Stimulated activated CD4-positive, alpha-beta T cell treated with anti-CD3 and anti-CD28 coated beads, Interleukin-2, amount 100 ng/mL, for 48 hours (primary cell): ENCODE data around the gene SRCAP.

Experiments used
- DNase-seq, 2 donors: peaks; one replicate each; pipeline ENCODE4 v3.0.0-alpha.2; 2020

Gene SRCAP

DNA sequence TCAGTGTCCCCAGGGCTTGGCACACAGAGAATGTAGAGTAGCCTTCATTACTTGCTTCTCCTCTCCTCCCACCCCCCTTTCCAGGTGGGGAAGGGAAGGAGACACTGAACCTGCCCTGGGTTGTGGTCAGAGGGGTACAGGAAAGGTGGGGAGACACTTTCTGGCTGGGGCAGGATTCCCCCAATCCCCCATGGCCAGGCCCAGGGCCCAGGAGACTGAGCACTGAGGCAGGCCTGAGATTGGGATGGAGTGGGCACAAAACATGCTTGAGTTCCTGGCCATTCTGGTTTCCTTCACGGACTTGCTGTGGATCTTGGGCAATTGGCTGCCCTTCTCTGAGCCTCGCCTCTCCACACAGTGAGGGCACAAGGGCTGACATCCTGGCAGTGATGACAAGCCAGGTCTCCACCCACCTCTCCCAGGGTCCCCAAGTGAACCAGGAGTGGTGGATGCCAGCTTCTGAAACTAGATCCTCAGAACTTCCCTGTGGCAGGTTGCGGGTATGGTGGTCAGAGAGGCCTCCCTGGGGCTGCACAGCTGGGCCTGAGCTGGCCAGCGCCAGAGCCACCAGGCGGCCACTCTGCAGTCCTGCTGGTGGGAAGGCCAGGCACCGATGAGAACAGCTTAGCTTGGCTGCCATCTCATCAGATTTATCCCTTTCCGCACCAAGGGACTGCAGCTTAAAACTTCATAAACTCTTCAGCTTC lies 78.8 kb downstream of the SRCAP start:
- no peak for DNase-seq

DNA sequence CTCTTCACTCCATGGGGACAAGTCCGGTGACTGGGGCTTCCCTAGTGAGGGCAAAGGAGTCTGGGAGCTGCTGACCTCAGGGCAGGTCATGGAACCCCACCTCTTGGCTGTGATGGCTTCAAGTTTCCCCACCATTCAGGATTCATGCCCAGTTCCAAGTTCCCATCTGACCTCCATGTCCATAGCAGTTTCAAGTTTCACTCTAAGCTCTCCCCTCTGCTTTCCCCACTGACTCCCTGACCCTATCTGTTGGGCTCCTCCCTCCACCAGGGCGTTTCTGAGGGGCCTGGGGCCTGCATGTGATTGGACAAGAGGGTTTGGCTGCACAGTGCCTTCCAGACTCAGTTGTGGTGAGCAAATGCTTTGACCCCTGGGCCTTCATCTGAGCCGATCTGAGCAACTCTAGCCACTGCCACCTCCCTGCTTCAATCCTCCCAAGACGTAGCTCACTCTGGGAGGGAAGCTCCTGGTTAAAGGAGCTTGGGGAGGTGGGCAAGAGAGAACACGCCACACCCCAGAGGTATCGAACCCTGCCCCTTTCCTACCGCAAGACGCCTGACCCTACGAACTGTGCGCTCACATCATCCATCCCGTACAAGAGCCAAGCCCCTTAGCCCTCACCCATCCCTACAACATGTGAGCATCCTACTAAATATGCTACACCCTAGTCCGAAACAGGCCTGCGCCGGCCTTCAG lies 79.7 kb downstream of the SRCAP start:
- no peak for DNase-seq

DNA sequence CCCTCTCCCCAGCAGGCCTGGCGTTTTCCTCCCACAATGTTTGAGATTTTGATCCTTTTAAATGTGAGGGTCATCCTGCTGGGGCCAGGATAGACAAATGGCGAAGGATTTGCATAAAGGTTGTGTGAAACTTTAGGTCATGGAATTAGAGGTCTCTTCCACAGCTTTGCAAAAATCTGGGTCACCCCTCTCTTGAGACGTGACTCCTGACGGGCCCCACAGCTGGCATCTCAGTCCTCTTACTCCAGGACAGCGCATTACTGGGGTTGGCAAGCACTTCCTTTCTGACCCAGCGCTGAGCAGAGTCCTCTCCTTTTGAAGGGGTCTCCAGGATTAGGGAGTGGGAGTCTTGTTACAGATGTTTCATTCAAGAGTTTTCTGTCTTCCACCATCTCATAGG lies 80.6 kb downstream of the SRCAP start:
- no peak for DNase-seq

DNA sequence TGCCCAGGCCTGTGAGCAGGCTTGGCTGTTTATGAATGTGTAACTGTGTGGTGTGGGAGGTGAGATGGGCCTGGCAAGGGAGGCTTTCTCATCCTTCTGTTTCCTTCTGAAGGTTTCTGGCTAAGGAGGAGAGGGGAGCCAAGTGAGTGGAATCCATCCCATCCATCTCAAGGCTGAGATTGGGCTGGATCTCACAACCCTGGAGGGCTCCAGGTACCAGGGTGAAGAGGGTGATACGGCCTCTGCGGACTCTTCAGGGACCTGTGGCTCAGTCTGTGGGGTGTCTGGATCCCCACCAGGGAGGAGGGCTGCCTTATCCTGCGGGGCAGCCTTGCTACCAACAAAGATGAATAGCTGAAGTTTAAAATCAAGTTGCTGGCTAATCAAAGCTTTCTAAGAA lies 81.0 kb downstream of the SRCAP start:
- DNase-seq: no peak

DNA sequence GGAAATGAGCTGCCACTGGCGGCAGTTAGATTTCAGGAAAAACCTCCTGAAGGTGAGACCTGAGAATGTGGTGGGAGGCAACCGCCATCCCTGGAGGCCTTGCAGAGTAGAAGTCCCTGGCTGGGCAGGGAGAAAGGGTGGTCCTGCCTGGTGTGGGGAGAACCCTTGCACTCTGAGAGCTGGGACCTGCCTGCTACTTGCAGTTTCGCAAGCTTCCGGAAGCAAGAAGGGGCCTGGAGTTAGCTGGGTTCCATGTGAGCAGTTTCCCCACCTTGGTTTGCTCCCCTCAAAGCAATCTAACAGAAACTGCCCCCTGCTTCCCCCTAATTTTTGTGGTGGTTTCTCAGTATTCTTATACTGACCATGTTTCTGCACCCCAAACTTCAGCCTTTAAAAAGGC lies 81.6 kb downstream of the SRCAP start:
- no peak for DNase-seq

DNA sequence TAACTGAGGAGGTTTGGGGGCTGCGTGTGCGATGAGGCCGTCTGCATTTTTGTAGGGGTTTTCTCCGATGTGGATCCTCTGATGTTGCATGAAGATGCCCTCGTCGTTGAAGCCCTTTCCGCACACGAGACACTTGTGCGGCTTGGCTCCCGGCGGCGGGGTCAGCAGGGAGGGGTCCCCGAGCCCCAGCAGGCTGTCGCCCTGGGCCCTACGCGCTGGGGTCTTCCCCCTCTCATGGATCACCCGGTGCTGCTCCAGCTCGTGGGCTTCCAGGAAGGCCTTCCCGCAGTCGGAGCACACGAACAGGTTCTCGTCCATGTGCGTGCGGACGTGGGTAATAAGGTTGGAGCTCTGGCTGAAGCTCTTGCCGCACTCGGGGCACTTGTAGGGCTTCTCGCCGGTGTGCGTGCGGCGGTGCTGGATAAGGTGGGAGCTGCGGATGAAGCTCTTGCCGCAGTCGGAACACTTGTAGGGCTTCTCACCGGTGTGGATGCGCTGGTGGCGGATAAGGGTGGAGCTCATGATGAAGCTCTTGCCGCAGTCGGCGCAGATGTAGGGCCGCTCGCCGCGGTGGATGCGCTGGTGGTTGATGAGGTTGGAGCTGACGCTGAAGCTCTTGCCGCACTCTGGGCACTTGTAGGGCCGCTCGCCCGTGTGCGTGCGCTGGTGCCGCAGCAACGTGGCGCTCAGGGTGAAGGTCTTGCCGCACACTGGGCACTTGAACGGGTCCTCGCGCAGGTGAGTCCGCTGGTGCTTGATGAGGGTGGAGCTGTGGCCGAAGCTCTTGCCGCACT lies 83.7 kb downstream of the SRCAP start:
- DNase-seq: no peak

DNA sequence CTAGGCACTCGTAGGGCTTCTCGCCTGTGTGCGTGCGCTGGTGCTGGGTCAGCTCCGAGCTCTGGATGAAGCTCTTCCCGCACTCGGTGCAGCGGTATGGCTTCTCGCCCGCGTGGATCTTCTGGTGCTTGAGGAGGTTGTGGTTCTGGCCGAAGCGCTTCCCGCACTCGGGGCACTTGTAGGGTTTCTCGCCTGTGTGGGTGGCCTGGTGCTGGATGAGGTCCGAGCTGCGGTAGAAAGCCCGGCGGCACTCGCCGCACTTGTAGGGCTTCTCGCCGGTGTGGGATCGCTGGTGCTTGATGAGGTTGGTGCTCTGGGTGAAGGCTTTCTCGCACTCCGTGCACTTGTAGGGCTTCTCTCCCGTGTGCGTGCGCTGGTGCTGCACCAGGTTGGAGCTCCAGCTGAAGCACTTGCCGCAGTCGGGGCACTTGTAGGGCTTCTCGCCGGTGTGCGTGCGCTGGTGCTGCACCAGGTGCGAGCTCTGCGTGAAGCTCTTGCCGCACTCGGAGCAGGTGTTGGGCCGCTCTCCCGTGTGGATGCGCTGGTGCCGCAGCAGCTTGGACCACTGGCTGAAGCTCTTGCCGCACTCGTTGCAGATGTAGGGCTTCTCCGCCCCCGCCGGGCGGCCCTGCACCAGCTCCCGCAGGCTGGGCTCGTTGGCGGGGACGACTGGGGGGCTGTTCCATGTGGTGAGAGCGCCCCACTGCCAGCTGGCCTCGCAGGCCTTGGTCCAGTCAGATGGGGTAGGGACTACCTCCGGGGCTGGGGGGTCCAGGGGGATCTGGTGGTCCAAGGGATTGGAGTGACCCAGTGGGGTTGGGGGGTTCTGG lies 84.5 kb downstream of the SRCAP start:
- DNase-seq: no peak

DNA sequence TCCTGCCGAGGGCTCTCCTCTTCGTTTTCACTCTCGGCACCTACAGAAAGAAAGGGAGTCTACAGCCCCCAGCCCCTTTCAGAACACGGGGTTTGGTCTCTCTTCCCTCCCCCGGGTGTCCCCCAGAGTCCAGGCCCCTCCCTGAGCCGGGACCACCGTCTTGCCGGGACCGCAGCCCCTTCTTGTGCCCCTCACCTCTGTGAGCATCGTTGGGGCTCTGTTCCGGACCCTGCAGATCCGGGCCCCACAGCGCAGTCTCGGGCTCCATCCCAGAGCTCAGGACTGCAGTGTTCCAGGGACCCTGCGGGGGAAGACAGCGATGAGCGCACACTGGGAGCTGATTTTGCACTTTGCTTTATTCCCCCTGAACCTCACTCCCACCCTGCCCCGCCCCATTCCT lies 85.2 kb downstream of the SRCAP start:
- no peak for DNase-seq

DNA sequence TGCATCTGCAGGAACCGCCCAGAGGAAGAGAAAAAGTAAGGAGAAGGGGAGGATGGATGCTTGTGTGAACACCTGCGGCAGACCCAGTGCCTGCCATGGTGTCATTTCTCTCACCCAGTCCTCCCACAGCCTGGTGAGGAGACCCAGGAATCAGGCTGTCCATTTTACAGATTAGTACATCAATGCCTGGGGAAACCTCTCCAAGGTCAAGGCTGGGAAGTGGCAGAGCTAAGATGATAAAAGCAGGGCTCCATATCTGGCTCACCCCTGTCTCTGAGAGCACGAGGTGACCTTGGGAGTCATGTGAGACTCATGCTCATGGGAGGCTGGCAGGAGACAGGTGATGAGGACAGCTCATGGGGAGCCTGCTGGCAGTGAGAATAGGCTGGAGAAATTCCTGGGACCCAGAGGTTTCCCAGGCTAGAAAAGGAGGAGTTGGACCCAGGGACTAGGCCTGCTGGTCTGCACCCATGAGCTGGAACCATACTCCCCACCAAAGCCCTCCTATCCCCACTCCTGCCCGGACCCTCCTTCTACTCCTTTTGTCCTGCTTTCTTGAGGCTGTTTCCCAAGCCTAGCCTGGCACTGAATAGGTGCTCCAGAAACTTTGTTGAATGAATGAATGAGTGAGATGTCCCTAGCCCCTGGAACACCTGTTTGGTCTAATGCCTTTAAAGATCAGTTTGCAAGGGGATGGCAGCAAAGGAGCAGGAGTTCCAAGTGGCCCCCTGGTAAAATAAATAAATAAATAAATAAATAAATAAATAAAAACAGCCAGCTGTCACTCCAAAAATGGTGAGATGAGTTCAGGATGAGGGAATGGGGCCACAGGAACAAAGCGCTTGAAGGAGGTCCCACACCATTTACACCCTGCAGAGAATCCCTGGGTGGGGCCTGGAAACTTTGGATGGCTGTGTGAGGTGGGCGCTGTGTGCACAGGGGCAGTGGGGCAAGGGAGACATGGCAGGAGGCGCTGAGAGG lies 86.4 kb downstream of the SRCAP start:
- no peak for DNase-seq

DNA sequence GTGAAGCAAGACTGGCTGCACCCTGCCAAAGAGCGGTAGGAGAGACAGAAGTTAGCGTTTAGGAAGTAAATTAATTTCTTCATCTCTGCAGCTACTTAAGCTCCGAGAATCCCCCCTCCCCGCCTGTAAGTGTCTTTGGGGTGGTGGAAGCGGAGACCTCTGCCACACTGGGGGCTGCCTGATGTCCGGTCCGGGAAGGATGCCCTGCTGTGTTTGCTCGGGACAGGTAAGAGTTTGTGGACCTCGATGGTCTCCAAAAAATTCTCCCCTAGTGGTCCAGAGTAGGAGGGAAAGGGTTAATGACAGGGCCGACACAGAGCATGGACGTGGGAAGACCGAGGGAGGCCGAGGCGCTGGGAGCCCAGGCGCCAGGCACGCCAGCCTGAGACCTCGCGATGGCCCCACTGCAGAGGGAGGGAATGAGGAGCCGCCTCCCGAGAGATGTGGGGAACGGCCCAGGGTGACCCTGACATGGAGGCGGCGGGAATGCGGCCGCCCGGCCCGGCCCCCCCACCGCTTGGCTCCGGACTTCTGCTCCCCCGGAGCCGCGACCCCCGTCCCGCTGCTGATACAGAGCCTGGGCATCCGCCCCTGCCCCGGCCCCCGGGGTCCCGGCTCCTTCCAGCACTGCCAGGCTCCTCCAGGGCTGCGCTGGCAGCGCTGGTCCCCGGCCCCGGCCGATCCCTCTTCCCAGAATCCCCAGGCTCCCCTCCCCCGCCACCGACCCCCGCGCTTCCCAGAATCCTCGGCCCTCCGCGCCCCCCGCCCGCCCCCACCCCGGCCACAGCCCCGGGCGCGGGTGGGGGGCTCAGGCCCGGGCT lies 87.4 kb downstream of the SRCAP start:
- no peak for DNase-seq

DNA sequence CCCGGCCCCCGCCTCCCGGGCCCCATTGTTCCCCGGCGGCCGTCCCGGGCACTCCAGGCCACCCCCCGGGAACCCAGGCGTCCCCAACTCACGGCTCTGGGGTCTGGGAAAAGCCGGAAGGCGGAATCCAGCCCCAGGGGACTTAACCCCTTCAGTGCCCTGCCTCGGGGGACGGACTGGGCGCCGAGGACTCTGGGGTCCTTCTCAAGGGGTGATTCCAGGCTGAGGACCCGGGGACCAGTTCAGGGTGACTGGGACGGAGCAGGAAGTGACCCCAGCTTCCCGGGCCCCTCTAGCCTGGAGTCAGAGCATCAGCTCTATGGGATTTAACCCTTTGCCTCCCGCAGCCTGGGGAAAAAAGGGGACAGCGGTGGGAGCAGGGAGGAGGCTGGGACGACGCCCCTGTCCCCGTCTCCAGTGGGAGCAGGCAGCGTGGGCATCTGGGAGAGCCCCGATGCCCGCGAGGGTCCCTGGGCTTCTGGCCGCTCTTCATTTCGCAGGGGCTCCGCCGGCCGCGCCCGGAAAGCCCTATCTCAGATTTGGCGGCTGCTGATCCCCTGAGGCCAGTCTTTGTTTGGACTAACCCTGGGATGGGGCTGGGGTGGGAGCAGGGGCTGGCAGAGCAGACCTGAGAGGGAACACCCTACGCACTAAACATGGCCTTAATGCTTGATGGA lies 88.1 kb downstream of the SRCAP start, which contains the start of gene ZNF629:
Gene ZNF629, minus strand, starts transcription at position 270 of the 677 bp plus-strand sequence. CDS start 2,723 bp downstream, outside the sequence.
- DNase-seq: peak; percentile 22 to 23

DNA sequence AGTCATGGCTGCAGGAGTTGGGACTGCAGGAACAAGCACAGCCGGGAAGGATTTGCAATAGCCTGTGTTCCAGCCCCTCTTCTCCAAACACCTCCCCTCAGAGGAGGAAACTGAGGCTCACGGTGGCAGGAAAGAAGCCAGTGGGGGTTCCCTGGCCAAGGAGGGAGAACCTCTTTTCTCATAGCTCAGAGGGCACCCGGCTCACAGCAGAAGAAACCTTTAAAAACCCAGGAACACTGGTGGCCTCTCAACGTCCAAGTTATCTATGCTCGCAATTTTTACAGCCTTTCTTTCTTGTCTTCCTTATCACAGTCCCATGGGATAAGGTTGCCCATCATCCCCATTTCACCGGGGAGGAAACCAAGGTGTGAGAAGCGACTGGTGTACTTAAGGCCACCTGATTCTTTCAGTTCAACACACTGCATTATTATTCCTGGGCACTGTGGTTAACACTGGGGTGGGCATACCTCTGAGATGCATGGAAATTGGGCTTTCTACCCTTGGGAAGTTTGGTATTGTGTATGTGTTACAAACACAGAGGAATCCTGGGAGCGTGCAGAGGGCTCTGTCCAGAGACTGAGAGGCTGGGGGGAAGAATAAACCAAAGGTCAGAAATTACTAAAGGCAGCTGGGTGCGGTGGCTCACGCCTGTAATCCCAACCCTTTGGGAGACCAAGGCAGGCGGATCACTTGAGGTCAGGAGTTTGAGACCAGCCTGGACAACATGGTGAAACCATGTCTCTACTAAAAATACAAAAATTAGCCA lies 88.8 kb downstream of the SRCAP start:
- no peak for DNase-seq
